Glutamatergic neuron (in vitro differentiated cells): Measurements from ENCODE around the gene NMUR1. TPM values are rescaled to one million over a fixed set of nuclear protein-coding genes. Genes with fewer than 3 reads are reported as not detected.

ENCODE experiments used
- DNase-seq: peaks from one replicate; pipeline ENCODE4 v3.0.0; 2022
- H3K27ac Mint-ChIP-seq: one replicate; pipeline ENCODE4 v1.8.0; 2020; ENCODE audit warnings: mild to moderate bottlenecking, mixed read lengths, inconsistent platforms; ENCODE audit not compliant: unreplicated experiment
- H3K27me3 Mint-ChIP-seq: one replicate; pipeline ENCODE4 v1.8.0; 2020; ENCODE audit warnings: mild to moderate bottlenecking, moderate library complexity, mixed read lengths, inconsistent platforms; ENCODE audit not compliant: unreplicated experiment
- H3K36me3 Mint-ChIP-seq: one replicate; pipeline ENCODE4 v1.8.0; 2020; ENCODE audit warnings: mild to moderate bottlenecking, mixed read lengths, inconsistent platforms; ENCODE audit not compliant: unreplicated experiment
- H3K4me1 Mint-ChIP-seq: one replicate; pipeline ENCODE4 v1.8.0; 2020; ENCODE audit warnings: mild to moderate bottlenecking, low read depth, mixed read lengths, inconsistent platforms; ENCODE audit not compliant: unreplicated experiment
- H3K4me3 Mint-ChIP-seq: one replicate; pipeline ENCODE4 v1.8.0; 2020; ENCODE audit warnings: mild to moderate bottlenecking, mixed read lengths, inconsistent platforms; ENCODE audit not compliant: unreplicated experiment
- H3K9me3 Mint-ChIP-seq: one replicate; pipeline ENCODE4 v1.8.0; 2020; ENCODE audit warnings: mild to moderate bottlenecking, moderate library complexity, mixed read lengths, inconsistent platforms; ENCODE audit not compliant: unreplicated experiment
- total RNA-seq: library from RNA; stranded (reverse); fragmentation: NEBNext Ultra II Directional; extraction: Animal tissue kit (Norgen Biotek cat#: 25700); gene quantifications from one replicate; pipeline ENCODE4 v1.2.1, GENCODE V29; 2021; ENCODE audit not compliant: unreplicated experiment
- TF ChIP-seq, protein P1 (sequence below): fragments of 200-600 bp; sonication (generic); IDR thresholded peaks from one replicate; pipeline ENCODE4 v1.5.0; 2021; ENCODE audit not compliant: partially characterized antibody, unreplicated experiment

Gene NMUR1
- total RNA-seq, 1 donor from 2014 or later = 0.32 TPM

DNA sequence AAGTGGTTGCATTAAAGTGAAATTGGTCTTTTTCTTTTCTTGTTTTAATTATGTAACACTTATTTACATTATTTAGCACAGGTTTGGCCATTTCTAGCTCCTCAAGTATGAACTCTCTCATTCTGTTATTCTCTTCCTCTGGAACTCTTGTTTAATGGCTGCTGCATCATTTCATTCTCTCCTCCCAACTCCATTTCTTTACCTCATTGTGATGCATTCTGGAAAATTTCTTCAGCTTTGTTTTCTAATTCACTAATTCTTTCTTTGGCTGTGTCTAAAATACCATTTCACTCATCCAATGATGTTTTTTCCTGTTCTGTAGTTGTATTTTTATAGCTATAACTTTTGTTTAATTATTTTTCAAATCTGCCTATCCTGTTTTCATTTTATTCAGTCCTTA, 22.5 kb upstream of the NMUR1 start:
- H3K36me3 Mint-ChIP-seq = peaks cover 17% of the 10 kb centered on the region
- DNase-seq = no peak
- H3K4me3 Mint-ChIP-seq = no peak overlapping the region
- no peak overlapping the region for H3K27ac Mint-ChIP-seq
- peaks cover 2% of the 10 kb centered on the region for H3K27me3 Mint-ChIP-seq
- peaks cover 12% of the 10 kb centered on the region for H3K9me3 Mint-ChIP-seq
- TF ChIP-seq, protein P1, sequence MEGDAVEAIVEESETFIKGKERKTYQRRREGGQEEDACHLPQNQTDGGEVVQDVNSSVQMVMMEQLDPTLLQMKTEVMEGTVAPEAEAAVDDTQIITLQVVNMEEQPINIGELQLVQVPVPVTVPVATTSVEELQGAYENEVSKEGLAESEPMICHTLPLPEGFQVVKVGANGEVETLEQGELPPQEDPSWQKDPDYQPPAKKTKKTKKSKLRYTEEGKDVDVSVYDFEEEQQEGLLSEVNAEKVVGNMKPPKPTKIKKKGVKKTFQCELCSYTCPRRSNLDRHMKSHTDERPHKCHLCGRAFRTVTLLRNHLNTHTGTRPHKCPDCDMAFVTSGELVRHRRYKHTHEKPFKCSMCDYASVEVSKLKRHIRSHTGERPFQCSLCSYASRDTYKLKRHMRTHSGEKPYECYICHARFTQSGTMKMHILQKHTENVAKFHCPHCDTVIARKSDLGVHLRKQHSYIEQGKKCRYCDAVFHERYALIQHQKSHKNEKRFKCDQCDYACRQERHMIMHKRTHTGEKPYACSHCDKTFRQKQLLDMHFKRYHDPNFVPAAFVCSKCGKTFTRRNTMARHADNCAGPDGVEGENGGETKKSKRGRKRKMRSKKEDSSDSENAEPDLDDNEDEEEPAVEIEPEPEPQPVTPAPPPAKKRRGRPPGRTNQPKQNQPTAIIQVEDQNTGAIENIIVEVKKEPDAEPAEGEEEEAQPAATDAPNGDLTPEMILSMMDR = no peak
- no peaks in the 10 kb centered on the region for H3K4me1 Mint-ChIP-seq

DNA sequence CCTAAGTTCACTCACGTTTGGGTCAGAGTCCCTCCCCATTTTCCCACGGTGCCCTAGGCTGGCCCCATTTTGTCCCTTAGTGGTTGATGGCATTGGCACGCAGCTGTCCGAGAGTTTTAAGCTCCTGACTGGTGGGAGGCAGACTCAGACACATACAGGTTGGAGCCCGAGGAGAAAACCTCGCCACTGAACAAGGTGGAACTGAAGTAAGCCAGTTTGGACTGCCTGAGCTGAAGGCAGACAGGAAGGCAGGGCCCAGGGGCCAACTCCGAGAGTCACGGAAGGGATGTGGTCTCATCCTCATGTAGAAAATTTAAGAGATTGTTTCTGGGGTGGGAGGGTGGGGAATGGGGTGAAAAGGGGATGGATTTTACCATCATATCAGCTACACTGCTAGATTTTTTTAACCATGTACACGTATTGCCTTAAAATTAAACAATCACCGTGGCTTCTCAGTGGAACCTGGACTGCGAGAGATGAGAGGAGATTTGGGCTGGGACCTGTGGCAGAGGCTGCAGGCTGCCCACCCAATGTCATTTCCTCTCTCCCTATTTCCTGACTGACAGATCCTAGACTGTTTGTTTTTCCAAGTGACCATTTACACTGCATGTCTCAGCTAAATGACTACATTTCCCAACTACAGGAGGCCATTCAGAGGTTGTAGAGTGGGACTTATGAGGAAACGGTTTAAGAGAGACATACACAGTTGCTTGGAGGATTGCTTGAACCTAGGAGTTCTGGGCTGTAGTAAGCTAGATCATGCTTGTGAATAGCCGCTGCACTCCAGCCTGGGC, 19.4 kb upstream of the NMUR1 start:
- peaks cover 12% of the 10 kb centered on the region for H3K9me3 Mint-ChIP-seq
- H3K4me3 Mint-ChIP-seq = no peak overlapping the region
- DNase-seq = no peak
- H3K27me3 Mint-ChIP-seq = peaks cover 2% of the 10 kb centered on the region
- H3K36me3 Mint-ChIP-seq = peaks cover 17% of the 10 kb centered on the region
- H3K4me1 Mint-ChIP-seq = no peaks in the 10 kb centered on the region
- H3K27ac Mint-ChIP-seq = no peak overlapping the region
- TF ChIP-seq, protein P1 = no peak

DNA sequence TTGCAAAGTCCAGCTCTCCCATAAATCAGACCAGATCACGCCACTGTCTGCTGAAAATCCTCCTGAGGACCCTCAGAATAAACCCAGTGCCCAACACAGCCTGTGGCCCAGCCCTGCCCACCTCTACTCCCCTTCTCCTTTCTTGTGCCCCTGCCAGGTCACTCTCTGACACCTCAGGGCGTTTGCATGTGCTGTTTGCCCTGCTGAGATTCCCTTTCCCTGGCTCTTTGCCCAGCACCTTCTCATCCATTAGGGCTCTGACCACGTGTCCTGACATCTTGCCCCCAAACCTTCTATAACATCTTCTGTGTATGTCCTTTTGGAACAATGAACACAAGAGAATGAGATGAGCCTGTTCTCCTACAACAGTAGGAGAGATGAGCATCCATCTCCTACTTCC, 18.5 kb upstream of the NMUR1 start:
- DNase-seq = no peak
- TF ChIP-seq, protein P1 = no peak
- Mint-ChIP-seq H3K27me3 (peaks cover 2% of the 10 kb centered on the region), H3K9me3 (peaks cover 12% of the 10 kb centered on the region), H3K4me3 (no peak overlapping the region), H3K4me1 (no peaks in the 10 kb centered on the region), H3K27ac (no peak overlapping the region), H3K36me3 (peaks cover 16% of the 10 kb centered on the region)

DNA sequence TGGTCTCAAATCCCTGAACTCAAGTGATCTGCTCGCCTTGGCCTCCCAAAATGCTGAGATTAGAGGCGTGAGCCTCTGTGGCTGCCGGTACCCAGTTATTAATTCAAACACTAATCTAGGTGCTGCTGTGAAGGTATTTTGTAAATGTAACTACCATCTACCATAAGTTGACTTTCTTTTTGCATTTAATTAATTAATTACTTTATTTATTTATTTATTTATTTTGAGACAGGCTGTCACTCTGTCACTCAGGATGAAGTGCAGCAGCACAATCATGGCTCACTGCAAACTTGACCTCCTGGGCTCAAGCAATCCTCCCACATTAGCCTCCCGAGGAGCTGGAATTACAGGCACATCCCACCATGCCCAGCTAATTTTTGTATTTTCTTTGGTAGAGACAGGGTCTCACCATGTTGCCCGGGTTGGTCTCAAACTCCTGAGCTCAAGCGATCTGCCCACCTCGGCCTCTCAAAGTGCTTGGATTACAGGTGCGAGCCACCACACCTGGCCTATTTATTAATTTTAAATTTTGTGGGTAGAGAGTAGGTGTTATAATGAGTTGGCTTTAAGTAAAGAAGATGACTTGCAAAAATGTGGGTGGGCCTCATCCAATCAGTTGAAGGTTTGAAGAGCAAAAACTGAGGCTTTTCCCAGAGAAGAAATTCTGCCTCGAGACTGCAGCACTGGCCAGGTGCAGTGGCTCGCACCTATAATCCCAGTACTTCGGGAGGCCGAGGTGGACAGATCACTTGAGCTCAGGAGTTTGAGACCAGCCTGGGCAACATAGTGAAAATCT, 17.3 kb upstream of the NMUR1 start:
- H3K4me3 Mint-ChIP-seq = no peak overlapping the region
- no peak for DNase-seq
- no peaks in the 10 kb centered on the region for H3K27me3 Mint-ChIP-seq
- no peak overlapping the region for H3K27ac Mint-ChIP-seq
- TF ChIP-seq, protein P1 = no peak
- peaks cover 8% of the 10 kb centered on the region for H3K9me3 Mint-ChIP-seq
- no peaks in the 10 kb centered on the region for H3K4me1 Mint-ChIP-seq
- peaks cover 5% of the 10 kb centered on the region for H3K36me3 Mint-ChIP-seq
